H1 (cell line): ENCODE data around the gene PDHB. TPM values are rescaled to one million over a fixed set of nuclear protein-coding genes. Genes with fewer than 3 reads are reported as not detected.

Source experiments
- CTCF ChIA-PET: fragments of 300-600 bp; sonication (Branson Sonifier 250); formaldehyde crosslinking; loops from one replicate; lab custom pipeline; 2021; ENCODE audit not compliant: partially characterized antibody; lab: Charles Lee
- POLR2A ChIA-PET: fragments of 300-600 bp; sonication (Branson Sonifier 250); formaldehyde crosslinking; loops from one replicate; lab custom pipeline; 2021; ENCODE audit warnings: inconsistent platforms; ENCODE audit not compliant: partially characterized antibody; lab: Charles Lee
- DNase-seq, 2 experiments: peaks; one replicate each; pipeline versions ENCODE4 v3.0.0 to v3.0.0-alpha.2; 2010 to 2022; ENCODE audit warnings: low spot score in 2 of 2, low read depth in 1 of 2, mixed read lengths in 1 of 2
- FAIRE-seq: peaks from 2 replicates; lab custom pipeline; 2011; peaks lifted over from hg19 to GRCh38; lab: Jason Lieb, UNC
- H2AFZ ChIP-seq: 2 replicates; pipeline ENCODE4 v1.8.1; 2012; ENCODE audit warnings: low read length, inconsistent platforms
- H2AK5ac ChIP-seq: 2 replicates; pipeline ENCODE4 v1.6.1; 2013; ENCODE audit warnings: low read depth, low read length
- H2BK120ac ChIP-seq: replicated peaks from 2 replicates; pipeline ENCODE3; 2013; ENCODE audit warnings: low read depth, low read length, inconsistent platforms
- H2BK12ac ChIP-seq: 2 replicates; pipeline ENCODE4 v1.6.1; 2013; ENCODE audit warnings: low read depth, low read length
- H2BK15ac ChIP-seq: 2 replicates; pipeline ENCODE4 v1.6.1; 2013; ENCODE audit warnings: low read length
- H2BK20ac ChIP-seq: 2 replicates; pipeline ENCODE4 v1.6.1; 2013; ENCODE audit warnings: low read length
- H2BK5ac ChIP-seq: 2 replicates; pipeline ENCODE4 v1.6.1; 2013; ENCODE audit warnings: low read depth, low read length
- H3K14ac ChIP-seq: 2 replicates; pipeline ENCODE4 v1.6.1; 2013; ENCODE audit warnings: inconsistent platforms; ENCODE audit not compliant: insufficient read length
- H3K18ac ChIP-seq: 2 replicates; pipeline ENCODE4 v1.6.1; 2013; ENCODE audit warnings: low read length; ENCODE audit errors: extremely low read depth
- H3K23ac ChIP-seq: 2 replicates; pipeline ENCODE4 v1.6.1; 2013; ENCODE audit warnings: inconsistent platforms; ENCODE audit not compliant: insufficient read length
- H3K23me2 ChIP-seq: 2 replicates; pipeline ENCODE4 v1.6.1; 2013; ENCODE audit warnings: low read depth, low read length
- H3K27ac ChIP-seq: 2 replicates; pipeline ENCODE4 v1.6.1; 2011; ENCODE audit warnings: low read depth, low read length, inconsistent platforms
- H3K27me3 ChIP-seq, 4 experiments: replicated peaks in 1 of 4; 1 replicate in 1 of 4; 2 replicates in 3 of 4; pipeline versions ENCODE4 v1.6.1 to v1.8.1; 2011 to 2013; ENCODE audit warnings: low read length in 3 of 4, mild to moderate bottlenecking in 3 of 4, inconsistent platforms in 2 of 4, mixed read lengths in 2 of 4, moderate library complexity in 1 of 4; ENCODE audit not compliant: control insufficient read depth in 3 of 4, insufficient read depth in 3 of 4; ENCODE audit errors: extremely low read depth in 1 of 4
- H3K36me3 ChIP-seq, 4 experiments: 2 replicates each; pipeline versions ENCODE4 v1.6.1 to v1.8.1; 2011 to 2013; ENCODE audit warnings: mild to moderate bottlenecking in 4 of 4, low read length in 3 of 4, moderate library complexity in 2 of 4, control low read depth in 1 of 4, inconsistent platforms in 1 of 4; ENCODE audit not compliant: insufficient read depth in 4 of 4, control insufficient read depth in 2 of 4
- H3K4ac ChIP-seq: replicated peaks from 2 replicates; pipeline ENCODE3; 2013; ENCODE audit warnings: low read length, low read depth, mixed read lengths, inconsistent platforms; ENCODE audit not compliant: insufficient read length
- H3K4me1 ChIP-seq, 4 experiments: replicated peaks in 1 of 4; 1 replicate in 1 of 4; 2 replicates in 3 of 4; pipeline versions ENCODE4 v1.6.1 to v1.8.1; 2011 to 2013; ENCODE audit warnings: low read length in 3 of 4, inconsistent platforms in 2 of 4, mixed read lengths in 1 of 4; ENCODE audit not compliant: insufficient read depth in 4 of 4, control insufficient read depth in 3 of 4
- H3K4me2 ChIP-seq, 2 experiments: 2 replicates each; pipeline versions ENCODE4 v1.6.1 to v1.8.1; 2011 to 2013; ENCODE audit warnings: low read depth in 2 of 2, low read length in 2 of 2, control low read depth in 1 of 2, inconsistent platforms in 1 of 2, mild to moderate bottlenecking in 1 of 2; ENCODE audit not compliant: insufficient read depth in 1 of 2
- H3K4me3 ChIP-seq, 4 experiments: fragments of 200-600, 300-600 bp in 1 of 4; sonication (generic), shearing (Covaris generic), sonication (Bioruptor Twin) in 1 of 4; 2 replicates each; pipeline versions ENCODE4 v1.5.1 to v1.8.1; 2011 to 2016; ENCODE audit warnings: low read length in 4 of 4, low read depth in 3 of 4, control low read depth in 2 of 4, inconsistent platforms in 2 of 4, mild to moderate bottlenecking in 2 of 4, mixed read lengths in 1 of 4, moderate library complexity in 1 of 4; ENCODE audit not compliant: insufficient read depth in 2 of 4; ENCODE audit errors: extremely low read depth in 1 of 4
- H3K56ac ChIP-seq: replicated peaks from 2 replicates; pipeline ENCODE3; 2013; ENCODE audit warnings: low read depth, mild to moderate bottlenecking, mixed read lengths, low read length, inconsistent platforms; ENCODE audit not compliant: insufficient read length
- H3K79me1 ChIP-seq: 2 replicates; pipeline ENCODE4 v1.6.1; 2013; ENCODE audit warnings: low read depth, low read length, control low read depth
- H3K79me2 ChIP-seq, 2 experiments: 2 replicates each; pipeline versions ENCODE4 v1.6.1 to v1.8.1; 2012 to 2013; ENCODE audit warnings: low read length in 2 of 2, mild to moderate bottlenecking in 2 of 2, inconsistent platforms in 1 of 2; ENCODE audit not compliant: insufficient read depth in 2 of 2, control insufficient read depth in 1 of 2
- H3K9ac ChIP-seq, 4 experiments: replicated peaks in 1 of 4; 1 replicate in 1 of 4; 2 replicates in 3 of 4; pipeline versions ENCODE4 v1.6.1 to v1.8.1; 2011 to 2013; ENCODE audit warnings: low read depth in 3 of 4, low read length in 3 of 4, control low read depth in 2 of 4, mild to moderate bottlenecking in 2 of 4, moderate library complexity in 2 of 4, inconsistent platforms in 1 of 4; ENCODE audit errors: extremely low read depth in 1 of 4
- H3K9me3 ChIP-seq, 2 experiments: 2 replicates each; pipeline versions ENCODE4 v1.6.1 to v1.8.1; 2012 to 2013; ENCODE audit warnings: mild to moderate bottlenecking in 2 of 2, moderate library complexity in 2 of 2, control low read depth in 1 of 2, inconsistent platforms in 1 of 2, low read depth in 1 of 2, low read length in 1 of 2, mixed read lengths in 1 of 2; ENCODE audit not compliant: insufficient read depth in 2 of 2
- H4K20me1 ChIP-seq, 2 experiments: replicated peaks in 1 of 2; 2 replicates each; pipeline versions ENCODE3 to v1.8.1; 2011 to 2013; ENCODE audit warnings: inconsistent platforms in 2 of 2, low read length in 2 of 2, mild to moderate bottlenecking in 1 of 2; ENCODE audit not compliant: insufficient read depth in 2 of 2, control insufficient read depth in 1 of 2
- H4K5ac ChIP-seq: 2 replicates; pipeline ENCODE4 v1.6.1; 2013; ENCODE audit warnings: low read length, low read depth, mixed read lengths, inconsistent platforms; ENCODE audit not compliant: insufficient read length
- H4K8ac ChIP-seq: 2 replicates; pipeline ENCODE4 v1.8.0; 2013; ENCODE audit warnings: mild to moderate bottlenecking, moderate library complexity, low read length, inconsistent platforms; ENCODE audit not compliant: insufficient read depth; ENCODE audit errors: extremely low read depth
- H4K91ac ChIP-seq: replicated peaks from 2 replicates; pipeline ENCODE3; 2013; ENCODE audit warnings: low read length, mixed read lengths, inconsistent platforms; ENCODE audit not compliant: insufficient read length
- ASH2L ChIP-seq: fragments of 200-600, 300-600 bp; sonication (generic); IDR thresholded peaks from one replicate; pipeline ENCODE4 v1.7.1; 2017; ENCODE audit warnings: low read length
- ATF3 ChIP-seq: IDR thresholded peaks from 2 replicates; pipeline ENCODE4 v1.6.1; 2011; ENCODE audit warnings: low read depth, mild to moderate bottlenecking, low read length; ENCODE audit not compliant: insufficient read depth
- BACH1 ChIP-seq: IDR thresholded peaks from 2 replicates; pipeline ENCODE4 v1.6.1; 2012; ENCODE audit warnings: low read length, improper control_type of control experiment
- GABPA ChIP-seq: IDR thresholded peaks from 2 replicates; pipeline ENCODE4 v1.6.1; 2011; ENCODE audit warnings: mild to moderate bottlenecking, low read length, moderate library complexity, borderline replicate concordance; ENCODE audit not compliant: insufficient read depth
- KDM4A ChIP-seq: IDR thresholded peaks from one replicate; pipeline ENCODE4 v1.7.1; 2012; ENCODE audit warnings: low read depth, mild to moderate bottlenecking, moderate library complexity, low read length, inconsistent platforms; ENCODE audit not compliant: severe bottlenecking
- NANOG ChIP-seq: IDR thresholded peaks from 2 replicates; pipeline ENCODE4 v1.6.1; 2011; ENCODE audit warnings: low read length, low read depth, mild to moderate bottlenecking, inconsistent platforms; ENCODE audit not compliant: insufficient read depth, poor library complexity, severe bottlenecking
- RNF2 ChIP-seq: fragments of 200-900, 300-1000 bp; sonication (generic); IDR thresholded peaks from 2 replicates; pipeline ENCODE4 v1.7.1; 2016; ENCODE audit warnings: borderline replicate concordance, low read depth, mild to moderate bottlenecking, antibody characterized with exemption, low read length; ENCODE audit not compliant: poor library complexity, severe bottlenecking; ENCODE audit errors: missing control alignments
- SUZ12 ChIP-seq: fragments of 200-600 bp; sonication (generic); IDR thresholded peaks from 2 replicates; pipeline ENCODE4 v1.6.1; 2012; ENCODE audit warnings: mild to moderate bottlenecking, inconsistent platforms, low read length, moderate library complexity, mixed read lengths
- YY1 ChIP-seq: IDR thresholded peaks from 2 replicates; pipeline ENCODE4 v1.6.1; 2011; ENCODE audit warnings: low read depth, mild to moderate bottlenecking, low read length
- ZNF274 ChIP-seq: IDR thresholded peaks from 2 replicates; pipeline ENCODE4 v1.7.0; 2012; ENCODE audit warnings: low read length, borderline replicate concordance; ENCODE audit errors: extremely low read depth
- WGBS, 2 experiments: shearing (Covaris generic) in 1 of 2; methylation state at CpG; one replicate each; pipeline versions ENCODE4 v1.1.6 to v1.1.7; 2013 to 2015; ENCODE audit warnings: low lambda C conversion rate in 2 of 2, mixed read lengths in 2 of 2, inconsistent platforms in 1 of 2, low coverage in 1 of 2, missing lambda C conversion rate in 1 of 2; ENCODE audit not compliant: insufficient replicate concordance in 2 of 2, insufficient coverage in 1 of 2, insufficient read length in 1 of 2; ENCODE audit errors: extremely low coverage in 1 of 2, missing lambda C conversion rate in 1 of 2; 5-methylcytosine and 5-hydroxymethylcytosine counted together
- polyA plus RNA-seq, 7 experiments: library from polyadenylated mRNA; depleted of rRNA in 3 of 7; stranded (reverse) in 5 of 7; unstranded in 2 of 7; fragments of >200 nt in 5 of 7; fragments of 200-250 nt in 2 of 7; gene quantifications; 1 replicate in 5 of 7; 2 replicates in 1 of 7; 4 replicates in 1 of 7; pipeline versions ENCODE4 v1.2.1 to v1.2.3, GENCODE V29; 2011 to 2013; ENCODE audit warnings: missing spikeins in 2 of 7, mixed read lengths in 2 of 7
- total RNA-seq: library from RNA; stranded (reverse); fragmentation: NEBNext Ultra II Directional; extraction: Animal tissue kit (Norgen Biotek cat#: 25700); gene quantifications from 2 replicates; pipeline ENCODE4 v1.2.1, GENCODE V29; 2021
- TF ChIP-seq, protein P1 (sequence below): IDR thresholded peaks from 2 replicates; pipeline ENCODE4 v1.6.1; 2011; ENCODE audit warnings: low read length, improper control_type of control experiment

Gene PDHB
- total and polyA plus RNA-seq, 2 of the 8 experiments (the other 6 are each of a cell fraction or from before 2014, with no cell fraction given): 90.4 to 140 TPM

GRCh38 chr3:58416191-58416590, 17.4 kb downstream of the PDHB start:
- Histone ChIP-seq H2AK5ac (no peak overlapping the region), H4K5ac (no peak overlapping the region), H4K20me1 (no peaks in the 10 kb centered on the region), H3K4me2 (no peak overlapping the region), H3K79me1 (no peaks in the 10 kb centered on the region), H4K8ac (no peak overlapping the region), H3K27ac (no peak overlapping the region), H2BK20ac (no peak overlapping the region), H3K18ac (no peak overlapping the region), H2BK5ac (no peak overlapping the region), H3K4me3 (no peak overlapping the region), H3K36me3 (peaks cover 0 to 8% (median 0%) of the 10 kb centered on the region in 4 experiments; a peak in 2 of 8 replicates), H3K9ac (no peak overlapping the region), H2AFZ (no peak overlapping the region), H3K79me2 (no peaks in the 10 kb centered on the region), H3K14ac (no peak overlapping the region), H3K4me1 (peaks cover 0 to 5% (median 4%) of the 10 kb centered on the region in 4 experiments; a peak in 2 of 7 replicates), H2BK120ac (no peak overlapping the region), H4K91ac (no peak overlapping the region), H3K4ac (no peak overlapping the region), H3K9me3 (no peaks in the 10 kb centered on the region), H2BK15ac (no peak overlapping the region), H3K23ac (no peak overlapping the region), H3K23me2 (no peaks in the 10 kb centered on the region), H3K56ac (no peak overlapping the region), H2BK12ac (no peak overlapping the region), H3K27me3 (no peaks in the 10 kb centered on the region)
- POLR2A ChIA-PET: interaction anchor here (1.0 to 2.7 kb wide), 6 partner anchors 8 to 110 kb away, joined by 3 to 14 read pairs (median 10); partner anchors contain the start of genes HTD2, PDHB and RPP14
- FAIRE-seq (no peak), DNase-seq (no peak)
- WGBS, 2 experiments: 77% methylated on average over 2 of the region's 2 CpGs; no CpG with 5 or more reads in 1 of the 2 experiments
- TF ChIP-seq NANOG: no peak
- TF ChIP-seq BACH1: no peak
- no peak for TF ChIP-seq RNF2
- no peak for TF ChIP-seq ATF3
- TF ChIP-seq SUZ12: no peak
- TF ChIP-seq ZNF274: no peak
- TF ChIP-seq, protein P1, sequence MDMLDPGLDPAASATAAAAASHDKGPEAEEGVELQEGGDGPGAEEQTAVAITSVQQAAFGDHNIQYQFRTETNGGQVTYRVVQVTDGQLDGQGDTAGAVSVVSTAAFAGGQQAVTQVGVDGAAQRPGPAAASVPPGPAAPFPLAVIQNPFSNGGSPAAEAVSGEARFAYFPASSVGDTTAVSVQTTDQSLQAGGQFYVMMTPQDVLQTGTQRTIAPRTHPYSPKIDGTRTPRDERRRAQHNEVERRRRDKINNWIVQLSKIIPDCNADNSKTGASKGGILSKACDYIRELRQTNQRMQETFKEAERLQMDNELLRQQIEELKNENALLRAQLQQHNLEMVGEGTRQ: no peak
- TF ChIP-seq KDM4A: no peak
- TF ChIP-seq YY1: no peak
- TF ChIP-seq ASH2L: no peak
- TF ChIP-seq GABPA: no peak
- CTCF ChIA-PET: interaction anchor here (0.5 to 4.1 kb wide), 25 partner anchors 9 to 231 kb away, joined by 3 to 41 read pairs (median 4); partner anchors contain the start of genes HTD2, PDHB, PXK and RPP14
